ENCODE data around the gene POLR2E.

GRCh38 chr19:1049106-1049505 lies 46.1 kb downstream of the POLR2E start:
- TF ChIP-seq POLR2A (IDR thresholded peaks at IDR 0.05) (no peak), CTCF (IDR thresholded peaks at IDR 0.05 in 8 of 11, conservative IDR thresholded peaks at IDR 0.05 in 3 of 11) (no peak), POLR2AphosphoS5 (IDR thresholded peaks at IDR 0.05) (no peak)
